Keratinocyte (primary cell): Measurements from ENCODE around the gene TGFB1I1.

Source experiments
- CTCF ChIP-seq, 3 experiments: IDR thresholded peaks in 1 of 3; conservative IDR thresholded peaks in 1 of 3; optimal IDR thresholded peaks in 1 of 3; 2 replicates in 2 of 3; 3 replicates in 1 of 3; pipeline versions ENCODE3 to v1.5.1; 2011; ENCODE audit warnings: low read length in 3 of 3, mild to moderate bottlenecking in 3 of 3, moderate library complexity in 2 of 3, control low read depth in 1 of 3, inconsistent platforms in 1 of 3; ENCODE audit not compliant: insufficient read depth in 2 of 3; ENCODE audit errors: extremely low read depth in 1 of 3
- EZH2 ChIP-seq: IDR thresholded peaks from one replicate; pipeline ENCODE4 v1.6.1; 2012; ENCODE audit warnings: inconsistent platforms, mild to moderate bottlenecking, low read length, moderate library complexity

- TF ChIP-seq CTCF (optimal IDR thresholded peaks at IDR 0.05 in 1 of 3, IDR thresholded peaks at IDR 0.05 in 1 of 3, conservative IDR thresholded peaks at IDR 0.05 in 1 of 3; ENCODE audit: extremely low read depth in 1 of 3, insufficient read depth in 2 of 3, low read length in 3 of 3): no peak
- TF ChIP-seq EZH2: no peak
Measured at GRCh38 chr16:31452631-31453106, 19.3 kb upstream of the TGFB1I1 start.
